T-helper 1 cell (primary cell): ENCODE results near the gene CCR7.
"Not testable (repeated sequence)": the region's sequence is repeated elsewhere in the genome, so short reads cannot be mapped to it uniquely, and the experiment has no call there.

Source experiments
- DNase-seq, 5 donors: peaks; one replicate each; pipeline ENCODE4 v3.0.0-alpha.2; 2012 to 2020

CCR7 gene

DNA sequence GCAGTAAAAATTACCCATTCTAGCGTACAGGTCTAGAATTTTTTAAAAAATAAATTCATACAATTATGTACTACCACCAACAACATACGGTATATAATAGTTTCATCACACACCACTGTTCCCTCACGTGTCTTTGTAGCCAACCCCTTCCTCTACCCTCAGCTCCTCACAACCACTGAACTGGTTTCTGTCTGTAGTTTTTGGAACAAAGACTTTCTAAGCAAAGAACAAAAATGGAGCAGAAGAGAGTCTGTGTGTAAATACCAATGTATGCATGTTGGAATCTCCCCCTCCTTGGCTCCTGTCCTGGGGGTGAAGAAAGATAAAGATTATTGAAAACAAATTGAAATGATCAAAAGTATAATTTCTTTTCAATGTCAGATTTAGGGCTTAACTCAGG lies 31.9 kb upstream of the CCR7 start:
- DNase-seq, result no peak

- peak in 1 of 5 donors; percentile 52 for DNase-seq
Observed at GRCh38 chr17:40596261-40596919, 31.1 kb upstream of the CCR7 start.

DNA sequence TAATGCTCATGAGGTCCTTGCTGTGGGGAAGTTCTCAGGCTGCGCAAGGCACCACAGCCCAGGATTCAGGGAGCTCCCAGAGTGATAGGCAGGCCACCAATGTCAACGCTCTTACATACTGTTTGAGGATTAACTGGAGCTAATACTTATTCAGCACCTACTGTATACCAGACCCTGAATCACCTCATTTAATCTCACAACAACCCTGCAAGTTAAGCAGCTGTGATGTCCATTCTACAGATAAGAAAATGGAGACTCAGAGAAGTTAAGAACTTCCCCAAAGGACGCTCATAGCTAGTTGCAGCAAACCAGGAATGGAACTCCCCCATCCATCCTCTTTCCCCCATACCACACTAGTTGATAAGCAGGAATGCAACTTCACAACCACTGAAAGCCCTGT lies 25.5 kb upstream of the CCR7 start:
- no peak for DNase-seq

DNA sequence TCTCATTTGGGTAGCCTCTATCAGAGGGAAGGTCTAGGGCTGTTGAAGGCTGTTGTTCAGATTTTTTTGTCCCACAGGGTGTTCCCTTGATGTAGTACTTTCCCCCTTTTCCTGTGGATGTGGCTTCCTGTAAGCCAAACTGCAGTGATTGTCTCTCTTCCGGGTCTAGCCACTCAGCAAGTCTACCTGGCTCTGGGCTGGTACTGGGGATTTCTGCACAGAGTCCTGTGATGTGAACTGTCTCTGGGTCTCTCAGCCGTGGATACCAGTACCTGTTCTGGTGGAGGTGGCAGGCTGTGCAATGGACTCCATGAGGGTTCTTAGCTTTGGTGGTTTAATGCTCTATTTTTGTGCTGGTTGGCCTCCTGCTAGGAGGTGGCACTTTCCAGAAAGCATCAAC lies 23.3 kb upstream of the CCR7 start:
- no peak for DNase-seq

GRCh38 chr17:40586264-40586663 lies 21.0 kb upstream of the CCR7 start:
- DNase-seq, result not testable (repeated sequence)

DNA sequence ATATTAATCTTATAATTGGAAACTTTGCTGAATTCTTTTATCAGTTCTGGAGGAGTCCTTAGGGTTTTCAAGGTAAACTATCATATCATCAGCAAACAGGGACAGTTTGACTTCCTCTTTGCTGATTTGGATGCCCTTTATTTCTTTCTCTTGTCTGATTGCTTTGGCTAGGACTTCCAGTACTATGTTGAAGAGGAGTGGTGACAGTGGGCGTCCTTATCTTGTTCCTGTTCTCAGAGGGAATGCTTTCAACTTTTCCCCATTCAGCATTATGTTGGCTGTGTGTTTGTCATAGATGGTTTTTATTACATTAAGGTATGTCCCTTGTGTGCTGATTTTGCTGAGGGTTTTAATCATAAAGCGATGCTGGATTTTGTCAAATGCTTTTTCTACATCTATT lies 19.7 kb upstream of the CCR7 start:
- DNase-seq, result not testable (repeated sequence)

DNA sequence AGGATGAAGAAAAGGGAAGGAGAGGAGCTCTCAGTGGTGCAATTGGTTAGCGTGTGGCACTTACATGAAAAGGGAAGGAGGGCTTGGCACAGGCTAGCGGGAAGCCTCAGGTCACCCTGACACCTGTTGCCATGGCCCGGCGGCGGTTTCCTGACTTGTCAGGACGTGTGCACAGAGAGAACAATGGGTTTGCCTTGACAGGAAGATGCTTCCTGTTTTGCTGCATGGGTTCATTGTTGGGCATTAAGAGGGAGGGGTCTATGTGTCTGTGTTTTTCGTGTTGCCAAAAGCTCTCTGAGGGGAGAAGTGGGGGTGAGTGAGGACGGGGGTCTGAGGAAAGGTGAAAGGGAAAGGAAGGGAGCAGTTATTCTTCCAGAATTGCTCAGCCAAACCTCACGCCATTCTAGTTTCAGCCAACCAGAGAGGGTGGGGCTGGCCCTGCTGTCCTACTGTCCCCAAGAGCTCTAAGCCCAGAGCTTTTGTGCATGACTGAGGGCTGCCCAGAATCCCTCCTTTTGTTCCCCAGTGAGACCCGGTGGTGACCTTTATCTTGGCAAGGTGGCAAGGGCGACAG lies 17.1 kb upstream of the CCR7 start:
- peak in 3 of 5 donors; percentile 55 to 78 (median 56) for DNase-seq

- DNase-seq, result no peak
Observed at GRCh38 chr17:40580140-40580539, 14.9 kb upstream of the CCR7 start.

DNA sequence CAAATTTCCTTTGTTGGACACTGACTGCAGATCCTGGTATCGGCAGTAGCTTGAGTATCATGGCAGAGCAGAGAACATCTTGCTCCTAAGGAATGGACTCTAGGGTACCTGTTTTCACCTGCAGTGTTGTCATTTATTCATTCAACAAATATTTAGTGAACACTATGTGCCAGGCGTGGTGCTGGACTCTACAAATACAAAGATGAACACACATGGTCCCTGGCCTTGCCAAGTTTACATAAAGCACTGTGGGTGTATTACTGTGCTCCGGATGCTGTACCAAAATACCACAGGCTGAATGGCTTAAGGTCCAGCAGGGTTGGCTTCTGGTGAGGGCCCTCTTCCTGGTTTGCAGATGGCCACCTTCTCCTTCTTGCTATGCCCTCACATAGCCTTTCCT lies 14.2 kb upstream of the CCR7 start:
- no peak for DNase-seq

GRCh38 chr17:40577611-40578065 lies 12.4 kb upstream of the CCR7 start:
- DNase-seq, result peak in 1 of 5 donors; percentile 63

- no peak for DNase-seq
Observed at GRCh38 chr17:40576113-40576740, 11.0 kb upstream of the CCR7 start.

GRCh38 chr17:40574292-40574691 lies 9.0 kb upstream of the CCR7 start:
- no peak for DNase-seq

DNA sequence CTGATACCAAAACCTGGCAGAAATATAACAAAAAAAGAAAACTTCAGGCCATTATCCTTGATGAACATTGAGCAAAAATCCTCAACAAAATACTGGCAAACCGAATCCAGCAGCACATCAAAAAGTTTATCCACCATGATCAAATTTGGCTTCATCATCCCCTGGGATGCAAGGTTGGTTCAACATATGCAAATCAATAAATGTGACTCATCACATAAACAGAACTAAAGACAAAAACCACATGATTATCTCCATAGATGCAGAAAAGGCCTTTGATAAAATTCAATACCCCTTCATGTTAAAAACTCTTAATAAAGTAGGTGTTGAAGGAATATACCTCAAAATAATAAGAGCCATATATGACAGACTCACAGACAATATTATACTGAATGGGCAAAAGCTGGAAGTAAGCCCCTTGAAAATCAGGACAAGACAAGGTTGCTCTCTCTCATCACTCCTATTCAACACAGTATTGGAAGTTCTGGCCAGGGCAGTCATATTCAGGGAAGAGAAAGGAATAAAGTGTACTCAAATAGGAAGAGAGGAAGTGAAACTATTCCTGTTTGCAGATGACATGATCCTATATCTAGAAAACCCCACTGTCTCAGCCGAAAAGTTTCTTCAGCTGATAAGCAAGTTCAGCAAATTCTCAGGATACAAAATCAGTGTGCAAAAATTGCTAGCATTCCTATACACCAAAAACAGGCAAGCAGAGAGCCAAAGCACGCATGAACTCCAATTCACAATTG lies 7.1 kb upstream of the CCR7 start:
- not testable (repeated sequence) for DNase-seq

DNA sequence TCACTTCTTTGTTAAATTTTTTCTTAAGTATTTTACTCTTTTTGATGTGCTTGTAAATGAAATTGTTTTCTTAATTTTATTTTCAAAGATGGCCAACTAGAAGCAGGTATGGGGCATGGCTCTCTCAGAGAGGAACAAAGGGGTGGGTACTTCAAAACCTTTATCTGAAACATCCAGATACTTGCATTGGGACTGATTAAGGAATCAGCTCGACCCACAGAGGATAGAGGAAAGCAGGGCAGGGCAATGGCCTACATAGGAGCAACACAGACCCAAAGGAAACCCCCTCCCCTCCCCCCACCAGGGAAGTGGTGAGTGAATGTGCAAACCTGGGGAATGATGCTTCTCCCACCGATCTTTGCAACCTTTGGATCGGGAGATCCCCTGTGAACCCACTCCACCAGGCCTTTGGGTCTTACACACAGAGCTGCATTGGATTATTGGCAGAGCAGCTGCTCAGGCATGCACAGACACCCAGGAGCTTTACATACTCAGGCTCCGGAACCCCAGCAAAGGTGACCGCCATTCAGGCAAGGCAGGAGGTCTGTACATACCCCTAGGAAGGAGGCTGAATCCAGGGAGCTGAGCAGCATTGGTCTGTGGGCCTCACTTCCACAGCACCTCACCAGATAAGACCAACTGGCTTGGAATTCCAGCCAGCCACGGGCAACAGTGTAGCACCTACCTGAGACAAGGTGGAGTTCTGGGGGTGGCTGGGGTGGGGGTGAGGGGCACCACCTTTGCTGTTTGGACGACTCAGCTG lies 3.0 kb upstream of the CCR7 start:
- DNase-seq, result no peak

- DNase-seq, result no peak
Observed at GRCh38 chr17:40567377-40567776, 2.1 kb upstream of the CCR7 start.

- DNase-seq, result no peak
Observed at GRCh38 chr17:40565769-40566409, 617 bp upstream of the CCR7 start.

DNA sequence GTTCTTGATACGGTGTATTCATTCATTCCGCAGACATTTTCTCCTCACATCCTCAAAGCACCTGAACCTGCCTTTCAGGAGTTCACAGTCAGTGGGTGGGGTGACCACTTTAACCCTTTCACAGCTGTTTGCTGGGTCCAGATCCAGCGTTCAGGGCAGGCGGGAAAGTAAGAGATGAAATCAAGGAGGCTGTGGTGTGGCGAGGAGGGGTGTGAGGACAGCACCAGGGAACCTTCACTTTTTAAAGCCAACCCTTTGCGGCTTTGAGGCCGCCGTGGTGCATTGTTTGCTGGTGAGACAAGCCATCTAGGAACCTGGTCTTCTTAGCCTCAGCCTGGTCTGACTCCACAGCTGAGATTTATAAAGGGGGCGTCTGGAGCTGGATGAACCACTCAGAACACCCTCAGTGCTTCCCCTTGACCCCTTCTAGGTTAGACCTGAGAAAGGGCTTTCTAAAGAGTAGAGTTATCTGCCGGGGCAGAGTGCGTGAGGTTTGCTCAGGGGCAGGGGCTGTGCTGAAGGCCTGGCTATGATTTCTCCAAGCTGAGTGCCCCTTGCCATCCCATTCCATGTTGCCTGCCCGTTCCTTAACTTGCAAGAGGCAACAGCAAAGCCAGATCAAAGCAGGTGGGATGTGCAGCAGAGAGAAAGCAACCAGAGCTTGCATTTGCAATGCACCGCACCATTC lies 933 bp downstream of the CCR7 start:
- DNase-seq, result peak in 3 of 5 donors; percentile 44 to 62 (median 45)

- DNase-seq, result peak in 1 of 5 donors; percentile 85
Observed at GRCh38 chr17:40563220-40564052, 1.8 kb downstream of the CCR7 start.

DNA sequence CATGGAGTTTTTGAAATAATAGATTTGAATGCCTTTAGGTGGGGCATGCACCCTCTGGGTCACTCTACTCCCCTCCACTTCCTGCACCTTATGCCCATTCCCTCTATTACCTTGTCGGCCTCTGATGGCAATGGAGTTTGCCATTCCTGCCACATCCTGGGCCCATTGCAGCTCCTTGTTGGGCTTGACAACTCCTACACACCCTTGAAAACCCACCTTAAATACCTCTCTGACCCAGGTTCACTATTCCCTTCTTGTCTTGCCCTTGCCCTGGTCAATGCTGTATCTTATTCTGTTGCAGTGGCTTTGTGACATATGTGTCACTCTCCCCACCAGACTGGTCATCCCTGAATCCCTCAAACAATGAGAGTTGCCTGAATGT lies 2.4 kb downstream of the CCR7 start:
- no peak for DNase-seq

- peak in 4 of 5 donors; percentile 47 to 87 (median 53) for DNase-seq
Observed at GRCh38 chr17:40561871-40562611, 3.2 kb downstream of the CCR7 start.
